ENCODE data around the gene NEK1.

- TF ChIP-seq ETV6 (CRISPR knock-in tag; IDR thresholded peaks at IDR 0.05) (no peak), CTCF (IDR thresholded peaks at IDR 0.05) (no peak), ZNF121 (CRISPR knock-in tag; IDR thresholded peaks at IDR 0.05) (no peak), NR3C1 (CRISPR knock-in tag; conservative IDR thresholded peaks at IDR 0.05; ENCODE audit: low read depth) (no peak), ZNF263 (CRISPR knock-in tag; IDR thresholded peaks at IDR 0.05; ENCODE audit: low read depth) (no peak), PREB (CRISPR knock-in tag; IDR thresholded peaks at IDR 0.05; ENCODE audit: borderline replicate concordance) (no peak), MXD4 (CRISPR knock-in tag; IDR thresholded peaks at IDR 0.05; ENCODE audit: borderline replicate concordance) (no peak), MAX (CRISPR knock-in tag; IDR thresholded peaks at IDR 0.05) (no peak), MYBL2 (CRISPR knock-in tag; IDR thresholded peaks at IDR 0.05) (no peak), CREB1 (CRISPR knock-in tag; IDR thresholded peaks at IDR 0.05) (no peak), JAZF1 (CRISPR knock-in tag; IDR thresholded peaks at IDR 0.05) (no peak), E2F4 (CRISPR knock-in tag; IDR thresholded peaks at IDR 0.05; ENCODE audit: borderline replicate concordance, low read depth) (no peak), GTF2I (CRISPR knock-in tag; conservative IDR thresholded peaks at IDR 0.05) (no peak)
Observed at GRCh38 chr4:169601016-169601771, 11.2 kb downstream of the NEK1 start.
